Measurements from ENCODE around the gene SUSD5.

- TF ChIP-seq CTCF (IDR thresholded peaks at IDR 0.05) (no peak), POLR2AphosphoS5 (IDR thresholded peaks at IDR 0.05) (no peak), POLR2A (IDR thresholded peaks at IDR 0.05) (no peak), EP300 (IDR thresholded peaks at IDR 0.05; ENCODE audit: low read depth) (no peak)
These were observed 64.8 kb downstream of the SUSD5 start for GRCh38 chr3:33153782-33154181.
